GM19025 (cell line): ENCODE data around the gene MLXIPL.
"Not testable (repeated sequence)": the region's sequence is repeated elsewhere in the genome, so short reads cannot be mapped to it uniquely, and the experiment has no call there.

Experiments
- ATAC-seq: cut with Tn5 transposase; IDR thresholded peaks from one replicate; pipeline ENCODE4 v1.9.1; 2021; ENCODE audit warnings: mild to moderate bottlenecking, low read depth, moderate library complexity; ENCODE audit not compliant: unreplicated experiment

MLXIPL gene

DNA sequence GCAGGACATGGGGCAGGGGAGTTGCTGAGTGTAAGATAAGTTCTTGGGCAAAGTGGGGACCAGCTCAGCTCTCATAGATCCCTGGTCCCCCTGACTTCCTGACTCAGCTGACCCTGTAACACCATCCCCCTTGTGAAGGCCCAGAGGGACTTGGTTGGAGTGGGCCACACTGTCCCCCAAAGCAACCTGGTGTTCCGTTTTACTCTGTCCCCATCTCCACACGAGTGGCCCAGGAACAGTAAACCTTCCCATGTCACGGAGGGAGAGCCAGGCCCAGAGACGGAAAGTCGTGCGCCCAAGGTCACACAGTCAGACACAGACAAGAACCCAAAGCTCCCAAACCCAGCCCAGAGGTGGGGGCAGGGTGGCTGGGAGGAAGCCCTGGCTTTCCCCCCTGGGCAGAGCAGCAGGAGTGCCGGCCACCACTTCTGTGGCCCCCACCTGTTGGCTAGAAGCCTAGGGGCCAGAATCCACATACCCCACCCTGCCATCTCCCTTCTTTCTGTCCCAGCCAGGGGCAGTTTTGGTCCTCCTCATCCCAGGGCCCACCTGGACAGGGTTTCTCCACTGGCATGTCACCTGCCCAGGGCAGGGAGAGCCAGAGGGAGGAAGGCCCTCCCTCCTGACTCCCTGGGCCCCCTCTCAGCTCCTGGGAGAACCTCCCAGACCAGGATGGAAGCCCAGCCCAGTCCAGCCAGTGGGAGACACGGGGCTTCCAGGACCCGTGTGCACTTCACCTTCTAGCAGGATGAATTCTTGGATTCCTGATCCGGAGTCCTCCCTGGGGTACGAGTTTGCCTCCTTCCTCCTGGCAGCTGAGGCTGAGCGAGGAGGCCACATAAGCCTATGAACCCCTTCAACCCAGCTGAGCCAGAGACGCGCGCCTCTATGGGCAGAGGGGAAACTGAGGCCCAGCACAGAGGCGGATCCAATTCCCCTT lies 22.7 kb upstream of the MLXIPL start:
- ATAC-seq, result no peak

DNA sequence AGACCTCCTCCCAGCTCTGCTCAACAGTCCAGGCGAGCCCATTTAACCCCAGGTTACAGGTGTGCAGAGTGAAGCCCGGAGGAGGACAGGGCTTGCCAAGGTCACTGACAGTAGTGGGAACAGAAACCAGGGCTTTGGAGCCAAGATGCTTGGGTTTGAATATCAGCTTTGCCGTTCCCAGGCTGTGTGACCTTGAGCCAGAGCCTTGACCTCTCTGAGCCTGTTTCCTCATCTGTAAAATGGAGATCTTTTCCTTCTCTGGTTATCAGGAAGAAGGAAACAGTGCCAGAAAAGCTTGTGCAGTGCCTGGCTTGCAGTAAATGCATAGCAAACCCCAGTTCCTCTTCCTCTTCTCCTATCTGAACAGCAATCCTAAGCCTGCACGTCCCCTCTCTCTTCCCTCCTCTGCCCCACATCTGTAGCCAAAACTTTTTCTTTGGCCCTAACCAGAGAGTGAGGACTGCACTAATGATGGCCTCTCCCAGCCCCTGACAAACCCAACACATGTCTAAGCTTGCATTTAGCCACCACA lies 21.4 kb upstream of the MLXIPL start:
- no peak for ATAC-seq

DNA sequence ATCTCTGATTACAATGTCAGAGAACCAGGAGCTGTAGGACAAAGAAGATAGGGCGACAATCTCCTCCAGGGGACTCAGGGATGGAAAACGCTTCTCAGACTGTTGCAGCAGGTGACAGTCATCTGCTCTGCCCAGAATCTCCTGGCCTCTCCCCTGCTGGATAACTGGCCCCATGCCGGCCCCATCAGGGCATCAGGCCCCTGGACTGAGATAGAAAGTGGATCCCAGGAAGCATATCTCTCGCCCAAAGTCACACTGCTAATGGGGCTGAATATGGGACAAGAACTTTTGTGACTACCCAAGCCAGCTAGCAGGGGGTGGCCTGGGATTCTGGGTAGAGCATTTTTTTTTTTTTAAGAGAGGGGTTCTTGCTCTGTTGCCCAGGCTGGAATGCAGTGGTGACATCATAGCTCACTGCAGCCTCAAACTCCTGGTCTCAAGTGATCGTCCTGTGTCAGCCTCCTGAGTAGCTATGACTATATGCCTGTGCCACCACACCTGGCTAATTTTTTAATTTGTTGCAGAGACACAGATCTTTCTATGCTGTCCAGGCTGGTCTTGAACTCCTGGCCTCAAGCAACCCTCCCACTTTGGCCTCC lies 20.5 kb upstream of the MLXIPL start:
- ATAC-seq, result no peak

DNA sequence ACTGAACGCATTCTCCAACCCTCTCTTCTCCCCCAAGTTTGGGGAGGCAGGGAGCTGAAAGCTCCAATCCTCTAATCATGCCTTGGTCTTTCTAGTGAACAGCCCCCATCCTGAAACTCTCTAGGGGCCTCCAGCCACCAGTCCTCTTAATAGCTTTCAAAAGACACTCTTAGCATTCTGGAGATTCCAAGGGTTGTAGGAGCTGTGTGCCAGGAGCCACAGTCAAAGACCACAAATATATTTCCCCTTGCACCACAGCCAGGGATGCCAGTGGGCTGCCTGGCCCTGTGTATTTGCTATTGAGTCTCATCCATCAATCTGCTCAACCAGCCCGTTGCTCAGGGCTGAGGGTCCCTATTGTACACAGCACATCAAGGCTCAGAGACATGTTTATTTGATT lies 18.5 kb upstream of the MLXIPL start:
- ATAC-seq, result no peak

DNA sequence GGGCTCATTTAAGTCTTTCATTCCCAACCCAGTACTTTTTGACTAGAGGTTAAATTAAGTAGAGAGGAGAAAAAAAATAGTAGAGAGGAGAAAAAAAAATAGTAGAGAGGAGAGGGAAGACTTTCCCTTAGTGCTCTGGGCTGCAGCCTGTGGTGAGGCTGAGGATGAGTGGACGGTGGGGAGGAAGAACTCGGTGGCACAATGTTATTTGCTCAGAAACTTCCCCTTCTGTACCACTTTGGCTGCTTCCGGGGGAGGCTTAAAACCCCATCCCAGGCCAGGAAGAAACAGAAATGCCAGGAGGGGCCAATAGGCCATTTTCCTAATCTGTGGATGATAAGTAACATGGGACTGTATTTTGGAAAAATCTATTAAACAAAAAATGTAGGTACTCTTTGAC lies 14.6 kb upstream of the MLXIPL start:
- ATAC-seq, result no peak

DNA sequence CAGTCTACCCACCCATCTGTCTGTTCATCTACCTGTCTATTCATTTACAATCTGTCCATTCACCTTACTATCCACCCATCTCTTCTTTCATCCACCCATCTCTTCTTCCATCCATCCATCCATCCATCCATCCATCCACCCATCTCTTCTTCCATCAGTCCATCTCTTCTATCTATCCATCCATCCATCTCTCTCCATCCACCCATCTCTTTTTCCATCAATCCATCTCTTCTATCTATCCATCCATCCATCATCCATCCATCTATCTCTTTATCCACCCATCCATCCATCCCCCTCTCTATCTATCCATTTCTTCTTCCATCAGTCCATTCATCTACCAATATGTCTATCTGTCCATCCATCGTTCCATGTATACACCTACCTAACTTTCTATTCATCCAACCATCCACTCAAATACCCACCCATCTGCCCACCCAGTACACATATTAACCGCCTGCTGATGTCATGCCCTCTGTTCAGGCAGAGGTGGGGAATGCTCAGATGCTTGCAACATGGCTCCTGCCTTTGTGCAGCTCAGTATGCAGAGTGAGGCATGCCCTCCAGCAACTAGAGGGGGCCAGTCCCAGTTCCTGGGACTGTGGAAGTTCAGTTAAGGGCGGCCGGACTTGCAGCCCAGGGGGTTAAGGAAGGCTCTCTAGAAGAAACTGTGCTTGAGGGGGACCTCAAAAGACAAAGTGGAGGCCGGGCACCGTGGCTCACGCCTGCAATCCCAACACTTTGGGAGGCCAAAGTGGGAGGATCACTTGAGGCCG lies 11.3 kb upstream of the MLXIPL start:
- no peak for ATAC-seq

DNA sequence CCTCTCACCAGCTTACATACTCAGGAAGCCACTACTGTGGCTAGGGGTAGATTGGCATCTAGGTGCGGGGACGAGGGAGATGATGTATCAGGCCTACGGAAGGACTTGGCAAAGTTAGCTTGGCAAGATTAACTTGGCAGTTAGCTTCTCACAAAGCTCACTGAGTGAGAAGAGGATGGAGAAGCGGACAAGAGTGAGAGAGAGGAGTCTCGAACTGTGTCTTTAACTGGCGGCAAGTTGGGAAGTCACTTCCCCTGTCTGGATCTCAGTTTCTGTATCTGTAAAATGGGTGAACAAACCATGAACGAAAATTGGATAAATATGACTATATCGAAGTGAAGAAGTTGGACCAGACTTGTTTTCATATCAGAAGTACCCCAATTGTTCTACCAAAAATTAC lies 9.5 kb upstream of the MLXIPL start:
- ATAC-seq, result no peak

DNA sequence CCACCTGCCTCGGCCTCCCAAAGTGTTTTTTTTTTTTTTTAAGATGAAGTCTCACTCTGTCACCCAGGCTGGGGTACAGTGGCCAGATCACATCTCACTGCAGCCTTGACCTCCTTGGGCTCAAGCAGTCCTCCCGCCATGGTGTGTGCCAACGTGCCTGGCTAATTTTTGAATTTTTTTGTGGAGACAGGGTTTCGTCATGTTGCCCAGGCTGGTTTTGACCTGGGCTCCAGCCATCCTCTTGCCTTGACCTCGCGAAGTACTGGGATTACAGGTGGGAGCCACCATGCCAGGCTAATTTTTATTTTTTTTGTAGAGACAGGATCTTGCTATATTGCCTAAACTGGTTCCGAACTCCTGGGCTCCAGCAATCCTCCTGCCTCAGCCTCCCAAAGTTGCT lies 9.0 kb upstream of the MLXIPL start:
- ATAC-seq, result no peak

DNA sequence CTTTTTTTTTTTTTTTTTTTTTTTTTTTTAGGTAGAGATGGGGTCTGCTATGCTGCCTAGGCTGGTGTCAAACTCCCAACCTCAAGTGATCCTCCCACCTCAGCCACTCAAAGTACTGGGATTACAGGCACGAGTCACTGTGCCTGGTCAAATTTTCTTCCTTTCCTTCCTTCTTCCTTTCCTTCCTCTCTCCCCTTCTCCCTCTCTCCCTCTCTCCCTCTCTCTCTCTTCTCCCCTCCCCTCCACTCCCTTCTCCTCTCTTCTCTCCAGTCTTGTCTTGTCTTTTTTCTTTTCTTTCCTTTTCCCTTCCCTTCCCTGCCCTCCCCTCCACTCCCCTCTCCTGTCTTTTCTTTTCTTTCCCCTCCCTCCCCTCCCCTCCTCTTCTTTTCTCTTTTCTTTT lies 7.2 kb upstream of the MLXIPL start:
- no peak for ATAC-seq

DNA sequence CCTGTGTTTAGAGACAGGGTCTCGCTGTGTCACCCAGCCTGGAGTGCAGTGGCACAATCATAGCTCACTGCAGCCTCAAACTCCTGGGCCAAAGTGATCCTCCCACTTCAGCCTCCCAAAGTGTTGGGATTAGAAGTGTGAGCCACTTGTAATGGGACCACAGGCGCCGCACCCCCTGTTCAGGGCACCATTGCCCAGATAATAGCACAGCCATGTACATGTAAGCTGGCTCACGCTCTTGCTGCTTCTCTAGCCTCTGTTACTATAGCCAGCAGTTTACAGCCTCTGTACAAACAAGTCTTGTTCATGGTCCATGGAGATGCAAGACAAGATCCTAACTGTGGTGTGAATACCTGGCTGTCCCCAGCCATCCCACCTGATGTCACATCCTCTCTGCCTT lies 4.2 kb upstream of the MLXIPL start:
- ATAC-seq, result no peak

DNA sequence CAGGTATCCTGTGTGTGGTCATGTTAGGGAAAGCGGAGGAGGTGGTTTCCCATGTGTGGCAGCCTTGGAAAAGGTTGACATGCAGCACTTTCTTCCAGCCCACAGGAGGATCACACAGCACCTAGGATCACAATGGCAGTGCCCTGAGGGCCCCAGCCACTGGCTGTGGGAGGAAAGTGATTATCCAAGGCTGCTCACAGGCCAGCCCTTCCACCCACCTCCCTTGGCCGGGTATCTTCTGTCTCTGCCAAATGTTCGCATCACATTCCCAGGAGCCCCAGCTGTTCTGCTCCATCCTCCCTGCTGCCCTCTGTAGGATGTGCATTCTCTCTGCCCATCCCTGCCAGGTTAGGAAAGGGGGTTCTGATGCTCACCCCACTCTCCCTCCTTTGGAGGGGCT lies 2.5 kb upstream of the MLXIPL start:
- no peak for ATAC-seq

DNA sequence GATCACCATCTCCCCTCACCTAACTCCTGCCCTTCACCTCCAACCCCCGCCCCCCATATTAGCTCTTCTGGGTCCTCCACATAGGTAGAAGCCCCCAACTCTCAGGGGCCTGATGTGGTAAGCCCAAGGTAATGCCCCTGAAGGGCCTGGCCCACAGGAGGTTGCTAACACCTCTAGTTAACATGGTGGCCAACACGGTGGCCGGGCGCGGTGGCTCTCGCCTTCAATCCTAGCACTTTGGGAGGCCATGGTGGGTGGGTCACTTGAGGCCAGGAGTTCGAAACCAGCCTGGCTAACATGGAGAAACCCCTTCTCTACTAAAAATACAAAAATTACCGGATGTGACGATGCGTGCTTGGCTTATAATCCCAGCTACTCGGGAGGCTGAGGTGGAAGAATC lies 954 bp upstream of the MLXIPL start:
- ATAC-seq, result no peak

DNA sequence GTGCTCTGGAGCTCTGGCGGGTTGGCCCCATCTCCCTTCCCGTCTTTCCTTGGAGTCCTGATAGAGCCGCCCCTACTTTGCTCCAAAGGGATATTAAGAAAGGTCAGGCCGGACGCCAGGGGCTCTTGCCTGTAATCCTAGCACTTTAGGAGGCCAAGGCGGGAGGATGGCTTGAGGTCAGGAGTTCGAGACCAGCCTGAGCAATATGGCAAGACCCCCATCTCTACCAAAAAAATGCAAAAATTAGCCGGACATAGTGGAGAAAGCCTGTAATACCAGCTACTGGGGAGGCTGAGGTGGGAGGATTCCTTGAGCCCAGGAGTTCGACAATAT lies 313 bp upstream of the MLXIPL start:
- no peak for ATAC-seq

DNA sequence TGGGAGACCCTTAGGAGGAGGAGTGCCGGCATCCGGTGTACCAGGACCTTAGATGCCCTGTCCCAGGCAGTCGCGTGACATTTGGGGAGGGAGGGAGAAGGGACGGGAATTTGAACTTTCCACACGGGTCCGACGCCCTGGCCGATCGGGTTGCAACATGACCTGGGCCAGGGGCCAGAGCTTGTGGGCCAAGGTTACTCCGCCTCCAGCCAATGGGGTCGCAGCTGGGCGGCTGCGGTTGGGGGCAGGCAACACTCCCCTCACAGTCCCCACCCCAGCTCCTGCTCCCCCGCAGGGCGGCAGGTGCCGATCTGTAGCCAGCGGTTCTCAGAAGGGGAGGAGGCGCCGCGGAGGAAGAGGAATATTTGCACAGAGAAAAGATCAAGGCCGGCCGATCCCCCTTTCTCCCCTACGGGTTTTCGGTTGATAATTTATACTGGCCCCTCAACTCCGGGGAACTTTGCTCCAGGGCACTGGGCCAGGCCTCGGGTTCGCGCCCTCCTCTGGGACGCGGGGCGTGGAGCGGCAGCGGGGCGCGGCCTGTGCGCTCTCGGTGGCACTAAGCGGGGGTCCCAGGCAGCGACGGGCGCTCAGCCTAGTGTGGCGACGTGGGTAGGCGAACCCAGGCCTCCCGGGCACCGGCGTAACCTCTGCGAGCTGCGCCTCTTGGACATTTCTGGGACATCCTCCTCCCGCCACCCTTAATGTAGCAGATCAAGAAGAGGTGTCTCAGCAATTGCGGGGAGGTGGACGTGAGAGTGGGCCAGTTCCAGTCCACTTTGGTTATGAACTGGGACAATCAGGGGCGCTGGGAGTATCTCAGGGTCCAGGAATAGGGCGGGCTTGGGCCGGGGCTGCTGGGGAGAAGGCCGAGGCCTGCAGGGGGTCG lies 1.2 kb downstream of the MLXIPL start:
- ATAC-seq, result no peak

DNA sequence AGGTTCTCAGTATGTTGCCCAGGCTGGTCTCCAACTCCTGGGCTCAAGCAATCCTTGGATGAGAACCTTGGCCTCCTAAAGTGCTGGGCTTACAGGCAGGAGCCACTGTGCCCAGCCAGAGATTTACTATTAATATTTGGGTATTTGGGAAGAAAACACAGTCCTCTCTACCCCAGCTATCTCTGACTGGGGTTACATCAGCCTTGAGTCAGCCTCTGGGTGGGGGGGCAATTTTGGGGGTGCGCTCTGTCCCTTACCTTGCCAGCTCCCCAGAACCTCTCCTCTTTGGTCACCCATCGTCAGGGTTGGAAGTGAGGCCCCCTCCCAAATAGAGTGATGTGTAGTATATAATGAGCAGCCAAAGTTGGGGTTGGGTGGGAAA lies 1.8 kb downstream of the MLXIPL start:
- ATAC-seq, result no peak

DNA sequence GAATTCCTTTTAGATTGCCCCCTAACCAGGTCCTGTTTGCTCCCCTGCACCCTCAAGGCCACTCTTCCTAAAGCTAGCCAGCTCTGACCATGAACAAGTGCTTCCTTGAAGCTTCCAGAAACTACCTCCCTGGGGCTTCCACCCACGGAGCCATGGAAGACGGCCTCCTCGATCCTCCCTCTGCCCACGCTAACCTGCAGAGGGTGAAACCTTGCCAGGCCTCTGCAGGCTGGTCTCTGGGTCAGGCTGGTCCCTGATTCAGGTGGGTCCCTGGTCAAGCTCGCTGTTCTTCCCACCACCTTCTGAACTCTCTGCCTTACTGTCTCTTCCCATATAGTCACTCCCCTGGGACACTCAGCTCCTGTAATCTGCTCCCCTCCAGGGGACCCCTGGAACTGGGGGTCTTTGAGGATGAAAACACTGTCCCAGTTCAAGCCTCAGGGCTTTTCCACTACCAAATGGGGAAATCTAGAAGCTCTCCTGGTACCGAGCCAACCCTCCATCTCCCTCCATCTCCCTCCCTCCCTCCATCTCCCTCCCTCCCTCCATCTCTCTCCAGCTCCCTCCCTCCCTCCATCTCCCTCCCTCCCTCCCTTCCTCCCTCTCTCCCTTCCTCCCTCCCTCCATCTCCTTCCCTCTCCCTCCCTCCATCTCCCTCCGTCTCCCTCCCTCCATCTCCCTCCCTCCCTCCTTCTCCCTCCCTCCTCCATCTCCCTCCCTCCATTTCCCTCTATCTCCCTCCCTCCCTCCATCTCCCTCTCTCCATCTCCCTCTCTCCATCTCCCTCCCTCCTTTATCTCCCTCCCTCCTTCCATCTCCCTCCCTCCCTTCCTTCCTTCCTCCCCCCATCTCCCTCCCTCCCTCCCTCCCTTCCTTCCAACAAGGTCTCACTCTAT lies 2.9 kb downstream of the MLXIPL start:
- no peak for ATAC-seq

DNA sequence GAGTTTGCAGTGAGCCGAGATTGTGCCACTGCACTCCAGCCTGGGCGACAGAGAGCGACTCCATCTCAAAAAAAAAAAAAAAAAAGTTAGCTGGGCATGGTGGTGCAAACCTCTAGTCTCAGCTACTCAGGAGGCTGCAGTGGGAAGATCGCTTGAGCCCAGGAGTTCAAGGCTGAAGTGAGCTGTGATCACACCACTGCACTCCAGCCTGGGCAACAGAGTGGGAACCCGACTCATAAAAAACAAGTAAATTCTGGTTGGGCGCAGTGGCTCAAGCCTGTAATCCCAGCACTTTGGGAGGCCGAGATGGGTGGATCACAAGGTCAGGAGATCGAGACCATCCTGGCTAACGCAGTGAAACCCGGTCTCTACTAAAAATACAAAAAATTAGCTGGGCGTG lies 4.9 kb downstream of the MLXIPL start:
- not testable (repeated sequence) for ATAC-seq

DNA sequence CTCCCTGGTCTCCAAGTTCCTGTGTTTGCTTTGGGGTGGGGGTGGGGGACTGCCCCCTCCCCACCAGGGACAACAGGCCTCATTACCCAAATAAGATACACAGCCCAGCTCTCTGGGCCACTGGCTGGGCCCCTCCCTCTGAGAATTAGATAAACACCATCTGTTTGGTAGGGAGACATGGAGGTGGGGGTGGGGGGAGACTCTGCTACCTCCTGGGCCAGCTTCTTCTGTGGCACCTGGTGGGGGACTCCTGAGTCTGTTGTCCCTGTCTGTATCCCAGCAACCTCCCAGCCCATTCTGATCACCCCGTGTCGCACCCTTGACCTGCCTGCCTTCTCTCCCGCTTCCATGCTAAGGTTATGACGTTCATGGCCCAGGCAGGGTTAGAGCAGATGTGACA lies 5.8 kb downstream of the MLXIPL start:
- ATAC-seq, result no peak

DNA sequence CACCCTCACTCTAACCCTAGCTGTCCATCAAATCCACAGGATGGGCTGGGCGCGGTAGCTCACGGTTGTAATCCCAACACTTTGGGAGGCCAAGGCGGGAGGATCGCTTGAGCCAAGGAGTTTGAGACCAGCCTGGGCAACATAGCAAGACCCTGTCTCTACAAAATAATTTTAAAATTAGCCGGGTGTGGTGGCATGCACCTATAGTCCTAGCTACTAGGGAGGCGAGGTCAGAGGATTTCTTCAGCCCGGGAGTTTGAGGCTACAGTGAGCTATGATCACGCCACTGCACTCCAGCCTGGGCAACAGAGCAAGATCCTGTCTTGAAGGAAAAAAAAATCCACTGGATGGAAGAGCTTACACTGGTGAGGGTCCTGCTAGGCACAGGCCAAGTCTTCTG lies 6.8 kb downstream of the MLXIPL start:
- not testable (repeated sequence) for ATAC-seq
